ELR (cell line): ENCODE measurements around the gene TNFSF12.
A peak's percentile ranks its signal among the peaks of the same experiment; 100 is the strongest.

Source experiments
- DNase-seq: peaks from one replicate; pipeline ENCODE4 v3.0.0-alpha.2; 2015; ENCODE audit warnings: low read depth

Gene TNFSF12

GRCh38 chr17:7544911-7545310, 3.9 kb upstream of the TNFSF12 start:
- DNase-seq = no peak

- DNase-seq = no peak
Observed at GRCh38 chr17:7549401-7550055, 670 bp downstream of the TNFSF12 start.

GRCh38 chr17:7550344-7550743, 1.5 kb downstream of the TNFSF12 start:
- no peak for DNase-seq

- no peak for DNase-seq
Observed at GRCh38 chr17:7551396-7551795, 2.5 kb downstream of the TNFSF12 start.

- no peak for DNase-seq
Observed at GRCh38 chr17:7552621-7553051, 3.8 kb downstream of the TNFSF12 start.

GRCh38 chr17:7553356-7553755, 4.5 kb downstream of the TNFSF12 start:
- no peak for DNase-seq

GRCh38 chr17:7555320-7555948, 6.6 kb downstream of the TNFSF12 start:
- no peak for DNase-seq

GRCh38 chr17:7556627-7557026, 7.8 kb downstream of the TNFSF12 start:
- DNase-seq = no peak

- DNase-seq = no peak
Observed at GRCh38 chr17:7557147-7557764, 8.4 kb downstream of the TNFSF12 start.

GRCh38 chr17:7557775-7558543, 9.1 kb downstream of the TNFSF12 start:
- peak; percentile 45 for DNase-seq

GRCh38 chr17:7558544-7559319, 9.9 kb downstream of the TNFSF12 start, which contains the start of gene TNFSF13:
TNFSF13 (plus strand) TSS chr17:7558750; CDS start chr17:7559040, 290 bp downstream.
- DNase-seq = no peak

GRCh38 chr17:7559320-7560171, 10.7 kb downstream of the TNFSF12 start:
- DNase-seq = no peak

- peak; percentile 76 for DNase-seq
Observed at GRCh38 chr17:7560172-7561027, 11.5 kb downstream of the TNFSF12 start.

- DNase-seq = peak; percentile 91
Observed at GRCh38 chr17:7561028-7561575, 12.2 kb downstream of the TNFSF12 start.

GRCh38 chr17:7561589-7562207, 12.8 kb downstream of the TNFSF12 start, which contains the start of gene SENP3:
SENP3 (plus strand) TSS chr17:7561919; CDS start chr17:7563077, 1,158 bp downstream.
- peak; percentile 93 for DNase-seq

- no peak for DNase-seq
Observed at GRCh38 chr17:7562208-7562605, 13.3 kb downstream of the TNFSF12 start.

- DNase-seq = no peak
Observed at GRCh38 chr17:7563115-7563869, 14.4 kb downstream of the TNFSF12 start.

GRCh38 chr17:7569571-7569970, 20.7 kb downstream of the TNFSF12 start:
- DNase-seq = no peak
